GM13977 (cell line): ENCODE data around the gene MRPL19.

Experiments used
- DNase-seq: peaks from one replicate; pipeline ENCODE4 v3.0.0; 2012; ENCODE audit warnings: low spot score
- CTCF ChIP-seq: IDR thresholded peaks from 2 replicates; pipeline ENCODE4 v1.5.1; 2012; ENCODE audit warnings: mild to moderate bottlenecking, control low read depth; ENCODE audit not compliant: insufficient read depth; ENCODE audit errors: extremely low read depth, missing control alignments
- in situ Hi-C: fragments of 300-500 bp; cut with MboI; formaldehyde crosslinking; loops from one replicate; pipeline ENCODE4 v1.12.0; 2022; ENCODE audit warnings: low sequenced_read_pairs, low pct_unique_long_range_greater_than_20kb, mixed read lengths, inconsistent platforms; ENCODE audit not compliant: unreplicated experiment

The MRPL19 gene

GRCh38 chr2:75716406-75716805 lies 69.8 kb downstream of the MRPL19 start:
- TF ChIP-seq CTCF: no peak
- in situ Hi-C loops: no loop called here
- DNase-seq: no peak

GRCh38 chr2:75719616-75720015 lies 73.0 kb downstream of the MRPL19 start:
- no peak for TF ChIP-seq CTCF
- no peak for DNase-seq
- in situ Hi-C loops: no loop called here

GRCh38 chr2:75720525-75720924 lies 73.9 kb downstream of the MRPL19 start:
- in situ Hi-C loops: no loop called here

GRCh38 chr2:75722687-75723086 lies 76.1 kb downstream of the MRPL19 start:
- DNase-seq: no peak
- in situ Hi-C loops: no loop called here
- TF ChIP-seq CTCF: no peak

More at GRCh38 chr2:75720525-75720924, 73.9 kb downstream of the MRPL19 start:
- no peak for TF ChIP-seq CTCF
- no peak for DNase-seq

- TF ChIP-seq CTCF: no peak
- in situ Hi-C loops: no loop called here
- no peak for DNase-seq
Observed at GRCh38 chr2:75728614-75729419, 82.2 kb downstream of the MRPL19 start.

- DNase-seq: no peak
- in situ Hi-C loops: no loop called here
- TF ChIP-seq CTCF: no peak
Observed at GRCh38 chr2:75729861-75730260, 83.3 kb downstream of the MRPL19 start.

GRCh38 chr2:75736276-75736675 lies 89.7 kb downstream of the MRPL19 start:
- no peak for DNase-seq
- TF ChIP-seq CTCF: no peak
- in situ Hi-C loops: no loop called here
